Fibroblast of skin of scalp (primary cell): ENCODE results near the gene EPHA6.

Experiments
- DNase-seq: peaks from one replicate; pipeline ENCODE4 v3.0.0-alpha.2; 2013

EPHA6 gene

DNA sequence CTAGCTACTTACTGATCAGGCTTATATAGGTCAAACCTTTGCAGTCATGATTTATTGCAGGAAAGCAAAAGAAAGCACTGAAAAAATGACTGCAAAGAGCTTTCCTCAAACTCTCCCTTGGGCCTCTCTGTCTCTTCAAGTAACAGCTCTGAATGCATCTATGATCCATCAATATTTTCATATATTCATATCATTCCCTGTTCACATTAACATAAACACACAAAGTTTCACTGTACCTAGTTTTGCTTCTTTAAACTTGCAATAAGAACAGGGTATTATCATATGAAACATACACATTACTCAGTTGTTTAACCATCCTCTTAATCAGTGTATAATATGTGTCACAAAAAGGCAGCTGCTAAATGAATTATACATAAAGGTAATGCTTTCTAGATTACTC is 842.2 kb downstream of the EPHA6 start:
- no peak for DNase-seq

DNA sequence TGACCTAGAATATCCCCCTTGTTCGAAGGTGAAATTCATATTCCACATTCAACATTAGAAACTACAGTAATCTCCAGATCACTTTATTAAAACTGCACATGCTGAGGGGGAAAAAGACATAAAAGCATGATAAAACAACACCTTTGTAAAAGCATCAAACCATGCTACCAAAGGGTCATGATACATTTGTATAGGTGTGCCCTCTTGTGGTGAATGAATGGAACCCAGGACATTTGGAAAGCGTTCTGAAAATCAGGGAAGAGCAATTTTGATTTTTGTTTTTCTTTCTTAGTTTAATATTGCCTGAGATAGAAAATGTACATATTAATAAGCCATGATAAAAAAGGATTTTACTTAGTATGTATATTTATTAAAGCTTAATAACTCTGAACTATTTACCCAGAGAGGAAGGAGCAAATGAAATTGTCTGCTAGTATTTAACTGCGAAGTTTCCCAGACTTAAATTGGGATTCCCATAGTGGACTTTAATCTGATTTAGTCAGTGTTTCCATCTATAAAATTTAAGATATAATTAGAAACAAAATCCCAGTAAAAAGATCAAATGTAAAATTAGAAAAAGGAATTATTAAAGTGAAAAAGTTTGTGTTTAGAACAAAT is 844.4 kb downstream of the EPHA6 start:
- peak; percentile 4 for DNase-seq

GRCh38 chr3:97662264-97662663 is 847.9 kb downstream of the EPHA6 start:
- DNase-seq, result no peak

- DNase-seq, result no peak
Observed at GRCh38 chr3:97662762-97663161, 848.4 kb downstream of the EPHA6 start.

DNA sequence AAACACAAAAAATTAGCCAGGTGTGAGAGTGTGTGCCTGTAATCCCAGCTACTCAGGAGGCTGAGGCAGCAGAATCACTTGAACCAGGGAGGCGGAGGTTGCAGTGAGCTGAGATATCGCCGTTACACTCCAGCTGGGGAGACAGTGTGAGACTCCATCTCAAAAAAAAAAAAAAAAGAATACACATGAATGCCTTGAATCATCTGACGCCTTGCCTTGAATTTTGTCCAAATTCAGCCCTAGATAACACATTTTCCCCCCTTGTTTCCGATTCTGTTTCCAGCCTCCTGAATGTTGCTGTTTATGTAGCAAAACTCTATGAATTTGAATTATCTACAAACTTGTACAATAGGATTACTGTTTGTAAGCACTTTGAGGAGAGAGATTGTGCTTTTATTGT is 851.5 kb downstream of the EPHA6 start:
- no peak for DNase-seq

- no peak for DNase-seq
Observed at GRCh38 chr3:97670952-97671351, 856.6 kb downstream of the EPHA6 start.

- no peak for DNase-seq
Observed at GRCh38 chr3:97673357-97673997, 859.1 kb downstream of the EPHA6 start.

GRCh38 chr3:97674461-97674860 is 860.1 kb downstream of the EPHA6 start:
- DNase-seq, result no peak

DNA sequence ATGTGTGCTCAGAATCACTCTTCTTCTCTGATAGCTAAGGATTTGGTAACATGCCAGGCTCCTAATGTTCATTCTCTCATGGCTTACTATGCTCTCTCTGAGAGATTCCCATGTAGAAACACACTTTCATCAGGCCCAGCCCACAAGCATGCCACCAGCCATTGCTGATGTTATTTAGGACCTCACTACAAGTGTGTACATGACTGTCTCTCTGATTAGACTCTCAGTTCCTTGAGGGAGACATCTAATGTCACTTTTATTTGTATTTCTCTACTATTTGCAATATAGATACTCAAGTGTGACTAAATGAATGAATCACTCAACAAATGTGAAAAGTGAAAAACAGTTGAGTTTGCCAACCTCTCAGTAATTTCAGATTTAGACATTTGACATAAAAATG is 865.8 kb downstream of the EPHA6 start:
- no peak for DNase-seq

GRCh38 chr3:97680696-97681095 is 866.3 kb downstream of the EPHA6 start:
- no peak for DNase-seq

- DNase-seq, result no peak
Observed at GRCh38 chr3:97684490-97684889, 870.1 kb downstream of the EPHA6 start.

- DNase-seq, result no peak
Observed at GRCh38 chr3:97686258-97686657, 871.9 kb downstream of the EPHA6 start.

DNA sequence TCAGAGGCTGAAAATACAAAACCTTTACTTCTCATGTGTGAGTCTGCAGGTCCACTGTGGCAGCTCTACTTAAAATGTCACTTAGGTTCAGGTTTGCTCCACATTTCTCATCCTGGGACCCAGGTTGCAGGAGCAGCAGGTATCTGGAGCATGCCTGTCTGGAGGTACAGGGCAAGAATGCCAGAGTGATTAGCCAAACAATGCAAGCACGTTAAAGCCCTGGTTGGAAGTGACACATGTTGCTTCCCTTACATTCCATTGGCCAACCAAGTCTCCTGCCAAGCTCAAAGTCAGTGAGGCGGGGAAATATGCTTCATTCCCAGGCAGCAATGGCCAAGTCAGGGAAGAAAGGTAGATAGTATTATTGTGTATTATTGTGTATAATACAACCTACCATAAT is 873.3 kb downstream of the EPHA6 start:
- DNase-seq, result no peak

- DNase-seq, result no peak
Observed at GRCh38 chr3:97689111-97689510, 874.7 kb downstream of the EPHA6 start.

GRCh38 chr3:97689962-97690361 is 875.6 kb downstream of the EPHA6 start:
- DNase-seq, result no peak

- no peak for DNase-seq
Observed at GRCh38 chr3:97691354-97691753, 877.0 kb downstream of the EPHA6 start.

DNA sequence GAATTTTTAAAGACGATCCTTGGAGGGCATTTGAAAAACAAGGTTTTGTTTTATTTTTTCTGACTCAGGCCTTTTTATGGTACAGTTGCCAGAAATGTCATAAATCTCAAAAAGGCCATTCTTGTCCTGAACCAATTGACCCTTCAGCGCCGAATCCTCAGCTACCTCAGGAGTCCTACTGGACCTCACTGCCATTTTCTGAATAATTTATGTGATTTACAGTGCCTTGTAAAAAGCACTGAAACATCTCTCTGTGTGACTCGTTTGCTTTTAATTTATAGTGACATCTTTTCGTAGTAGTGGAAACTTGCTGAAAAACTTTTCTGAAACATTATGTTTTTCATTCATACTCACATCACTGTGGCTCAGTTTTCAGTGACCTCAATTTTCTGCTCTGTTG is 878.0 kb downstream of the EPHA6 start:
- DNase-seq, result no peak

DNA sequence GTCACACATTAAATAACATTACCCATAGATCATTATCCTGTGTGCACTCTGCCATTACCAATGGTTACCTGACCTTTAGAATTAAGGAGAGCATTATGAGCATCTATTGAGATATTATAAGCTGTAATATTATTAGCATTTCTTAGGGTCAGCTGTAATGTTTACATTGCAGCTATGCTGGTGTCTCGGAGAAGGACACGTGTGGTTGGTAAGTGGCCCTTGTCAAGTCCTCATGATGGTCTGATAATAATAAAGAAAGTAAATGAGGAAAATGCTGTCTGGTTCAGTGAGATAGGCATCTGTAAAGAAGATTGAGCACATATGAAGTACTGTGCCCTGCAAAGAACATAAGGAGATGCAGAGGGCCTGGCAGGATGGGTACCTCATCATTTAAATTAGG is 878.4 kb downstream of the EPHA6 start:
- no peak for DNase-seq

GRCh38 chr3:97694876-97695275 is 880.5 kb downstream of the EPHA6 start:
- DNase-seq, result no peak

DNA sequence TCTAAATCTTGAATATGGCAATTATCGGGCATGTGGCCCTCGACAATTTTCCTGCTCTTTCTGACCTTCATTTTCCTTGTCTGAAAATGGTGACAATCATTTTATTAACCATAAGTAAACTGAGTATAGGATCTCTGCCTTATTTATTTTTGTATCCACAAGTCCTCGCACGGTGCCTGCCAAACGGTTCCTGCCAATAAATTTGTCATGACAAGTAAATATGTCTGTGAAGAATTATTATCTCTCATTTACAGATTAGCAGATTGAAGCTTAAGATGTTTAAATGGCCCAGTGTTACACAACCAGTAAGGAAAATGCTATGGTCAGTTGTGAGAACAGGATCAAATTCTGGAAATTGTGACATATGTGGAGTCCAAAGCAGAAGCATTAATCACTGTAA is 884.3 kb downstream of the EPHA6 start:
- no peak for DNase-seq

GRCh38 chr3:97699889-97700288 is 885.5 kb downstream of the EPHA6 start:
- no peak for DNase-seq

DNA sequence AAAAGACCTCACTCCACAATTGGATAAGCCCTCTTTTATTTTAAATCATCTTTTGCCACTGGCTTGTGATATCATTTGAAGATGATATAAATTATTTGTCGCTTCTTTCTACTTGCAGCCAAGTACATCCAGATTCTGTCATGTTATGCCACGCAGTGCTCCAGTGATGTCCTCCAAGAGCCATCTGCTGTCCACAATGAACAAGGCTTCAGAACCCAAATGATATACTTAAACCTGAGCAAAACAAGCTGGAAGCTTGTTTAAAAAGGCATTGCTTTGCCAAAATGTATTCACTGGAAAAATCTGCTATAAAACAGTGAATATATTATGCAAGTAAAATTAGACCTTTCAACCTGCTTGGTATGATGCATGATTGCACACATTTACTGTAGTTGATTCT is 891.4 kb downstream of the EPHA6 start:
- DNase-seq, result no peak

GRCh38 chr3:97706226-97706625 is 891.8 kb downstream of the EPHA6 start:
- no peak for DNase-seq

GRCh38 chr3:97711654-97712053 is 897.3 kb downstream of the EPHA6 start:
- no peak for DNase-seq

DNA sequence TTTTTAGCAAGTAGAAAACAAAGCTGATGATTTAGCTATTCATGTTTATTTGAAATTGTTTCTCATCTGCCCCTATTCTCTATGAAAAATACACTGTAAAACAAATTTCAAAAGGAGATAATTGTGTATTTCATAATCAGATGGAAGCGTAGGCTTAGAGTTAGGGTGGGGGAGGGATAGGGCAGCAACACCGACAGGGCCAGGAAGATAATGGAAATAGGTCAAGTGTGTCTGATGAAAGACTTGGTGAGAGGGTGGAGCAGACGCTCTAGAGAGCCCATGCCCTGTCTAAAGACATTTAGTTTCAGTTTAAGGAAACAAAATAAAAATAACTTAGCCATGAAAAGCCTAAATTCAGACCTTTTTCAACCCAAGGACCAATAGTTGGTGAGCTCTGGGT is 898.5 kb downstream of the EPHA6 start:
- no peak for DNase-seq
